K562 (cell line): ENCODE data around the gene BMF. TPM values are rescaled to one million over a fixed set of nuclear protein-coding genes. Genes with fewer than 3 reads are reported as not detected.

Experiments used
- BCL6 ChIP-seq: fragments of 250-450 bp; sonication (Bioruptor Pico); IDR thresholded peaks from 2 replicates; pipeline ENCODE4 v1.4.0; 2020
- CAMTA2 ChIP-seq: fragments of 250-450 bp; sonication (Bioruptor Pico); conservative IDR thresholded peaks from 2 replicates; pipeline ENCODE4 v1.5.1; 2022
- DDX20 ChIP-seq: fragments of 450-650 bp; IDR thresholded peaks from 2 replicates; pipeline ENCODE4 v1.6.1; 2016; ENCODE audit warnings: missing genetic modification characterization, low read depth, mild to moderate bottlenecking, missing compliant biosample characterization, moderate library complexity
- FIP1L1 ChIP-seq: fragments of 200-400 bp; formaldehyde crosslinking; IDR thresholded peaks from 2 replicates; pipeline ENCODE4 v1.6.1; 2018; ENCODE audit warnings: mild to moderate bottlenecking, low read depth, low read length; ENCODE audit not compliant: poor library complexity, severe bottlenecking
- MCM2 ChIP-seq: fragments of 450-650 bp; IDR thresholded peaks from 2 replicates; pipeline ENCODE4 v1.6.1; 2017; ENCODE audit warnings: low read depth, mild to moderate bottlenecking
- NBN ChIP-seq: fragments of 450-650 bp; IDR thresholded peaks from 2 replicates; pipeline ENCODE4 v1.6.1; 2016; ENCODE audit warnings: low read depth, mild to moderate bottlenecking
- NONO ChIP-seq, 2 experiments: fragments of 200-400 bp in 1 of 2; fragments of 450-650 bp in 1 of 2; formaldehyde crosslinking in 1 of 2; IDR thresholded peaks; 2 replicates each; pipeline ENCODE4 v1.6.1; 2017; ENCODE audit warnings: low read depth in 2 of 2, mild to moderate bottlenecking in 2 of 2, moderate library complexity in 2 of 2, low read length in 1 of 2
- PHF20 ChIP-seq: fragments of 450-650 bp; IDR thresholded peaks from 2 replicates; pipeline ENCODE4 v1.6.1; 2018; ENCODE audit not compliant: partially characterized antibody
- RAD51 ChIP-seq: fragments of 450-650 bp; IDR thresholded peaks from 2 replicates; pipeline ENCODE4 v1.7.1; 2016; ENCODE audit warnings: low read depth, mild to moderate bottlenecking, borderline replicate concordance
- SFPQ ChIP-seq: fragments of 200-400 bp; formaldehyde crosslinking; IDR thresholded peaks from 2 replicates; pipeline ENCODE4 v1.6.1; 2017; ENCODE audit warnings: mild to moderate bottlenecking, low read depth, low read length, moderate library complexity
- SIN3A ChIP-seq, 2 experiments: fragments of 150-350 bp in 1 of 2; IDR thresholded peaks; 2 replicates each; pipeline ENCODE4 v1.6.1; 2011 to 2016; ENCODE audit warnings: borderline replicate concordance in 2 of 2, low read depth in 2 of 2, low read length in 2 of 2, mild to moderate bottlenecking in 2 of 2, moderate library complexity in 2 of 2; ENCODE audit not compliant: control insufficient read depth in 1 of 2
- STAT5A ChIP-seq: IDR thresholded peaks from 2 replicates; pipeline ENCODE4 v1.6.1; 2012; ENCODE audit warnings: low read length, inconsistent platforms, borderline replicate concordance
- TAF1 ChIP-seq: IDR thresholded peaks from 2 replicates; pipeline ENCODE4 v1.6.1; 2011; ENCODE audit warnings: mild to moderate bottlenecking, low read length, moderate library complexity; ENCODE audit not compliant: insufficient read depth, control insufficient read depth, severe bottlenecking; ENCODE audit errors: extremely low read depth
- TOE1 ChIP-seq, 2 experiments: fragments of 450-650 bp in 1 of 2; sonication (generic) in 1 of 2; formaldehyde crosslinking in 1 of 2; IDR thresholded peaks; 2 replicates each; pipeline versions ENCODE4 v1.7.1 to v1.8.0; 2016 to 2022; ENCODE audit warnings: borderline replicate concordance in 2 of 2, mild to moderate bottlenecking in 2 of 2, antibody characterized with exemption in 1 of 2, inconsistent platforms in 1 of 2, low read depth in 1 of 2, missing genetic modification reagents in 1 of 2, moderate library complexity in 1 of 2
- TRIM25 ChIP-seq: fragments of 450-650 bp; IDR thresholded peaks from 2 replicates; pipeline ENCODE4 v1.7.0; 2016; ENCODE audit warnings: borderline replicate concordance
- XRCC4 ChIP-seq: IDR thresholded peaks from one replicate; pipeline ENCODE4 v1.6.1; 2011; ENCODE audit not compliant: insufficient read depth, insufficient read length; ENCODE audit errors: extremely low read depth
- ZNF274 ChIP-seq: IDR thresholded peaks from 2 replicates; pipeline ENCODE4 v1.6.1; 2011; ENCODE audit warnings: low read depth, mild to moderate bottlenecking, low read length, moderate library complexity, borderline replicate concordance
- ZNF561 ChIP-seq: fragments of 450-650 bp; formaldehyde crosslinking; conservative IDR thresholded peaks from 2 replicates; pipeline ENCODE4 v1.4.0; 2020; ENCODE audit warnings: mild to moderate bottlenecking, moderate library complexity
- ZNF830 ChIP-seq: fragments of 250-450 bp; sonication (Bioruptor Pico); IDR thresholded peaks from 2 replicates; pipeline ENCODE4 v1.5.0; 2021; ENCODE audit warnings: mild to moderate bottlenecking
- ZSCAN32 ChIP-seq: fragments of 450-650 bp; formaldehyde crosslinking; IDR thresholded peaks from 2 replicates; pipeline ENCODE4 v1.4.0; 2020; ENCODE audit warnings: mild to moderate bottlenecking, moderate library complexity
- polyA plus RNA-seq, 8 experiments: library from polyadenylated mRNA; depleted of rRNA in 4 of 8; stranded (reverse) in 5 of 8; unstranded in 3 of 8; fragments of >200 nt; fragmentation: Nextera tagmentation in 2 of 8; fragmentation: Illumina TruSeq in 1 of 8; extraction: Ambion mirVana in 2 of 8; extraction: Trizol in 1 of 8; gene quantifications; 2 replicates each; pipeline versions ENCODE4 v1.2.1 to v1.2.3, GENCODE V29; 2011 to 2014; ENCODE audit warnings: inconsistent platforms in 1 of 8, missing spikeins in 1 of 8
- total RNA-seq, 7 experiments: library from RNA; depleted of rRNA in 6 of 7; stranded (reverse); fragments of >200 nt in 6 of 7; fragmentation: Illumina TruSeq in 2 of 7; extraction: Trizol in 2 of 7; gene quantifications; 2 replicates each; pipeline versions ENCODE4 v1.2.1 to v1.2.3, GENCODE V29; 2011 to 2021; ENCODE audit warnings: low replicate concordance in 1 of 7

BMF gene
- total and polyA plus RNA-seq, 9 of the 15 experiments (the other 6 are each of a cell fraction or from before 2014, with no cell fraction given), result 0.25 to 0.91 (median 0.59) TPM; not detected in 2

GRCh38 chr15:40106203-40107161 lies 2.2 kb downstream of the BMF start (continued):
- TF ChIP-seq FIP1L1 (no peak), ZNF274 (no peak), ZNF561 (CRISPR knock-in tag) (no peak), PHF20 (no peak), NBN (0 out of 2 replicates have a peak, but pooled peaks have one; percentile 92), STAT5A (no peak), BCL6 (CRISPR knock-in tag) (no peak), CAMTA2 (CRISPR knock-in tag) (no peak), ZNF830 (CRISPR knock-in tag) (no peak), DDX20 (no peak), ZSCAN32 (CRISPR knock-in tag) (no peak), TAF1 (no peak), SFPQ (no peak), XRCC4 (no peak), MCM2 (no peak), TRIM25 (0 out of 2 replicates have a peak, but pooled peaks have one; percentile 11), RAD51 (no peak), NONO (IDR thresholded peaks at IDR 0.05; ENCODE audit: low read depth in 2 of 2, low read length in 1 of 2) (no peak), TOE1 (IDR thresholded peaks at IDR 0.05; ENCODE audit: borderline replicate concordance) (peak; percentile 68; the same call in 1 of the 2 replicates), TOE1 (CRISPR knock-in tag; IDR thresholded peaks at IDR 0.05; ENCODE audit: borderline replicate concordance, low read depth) (no peak), SIN3A (IDR thresholded peaks at IDR 0.05; ENCODE audit: borderline replicate concordance in 2 of 2, control insufficient read depth in 1 of 2, low read depth in 2 of 2, low read length in 2 of 2) (no peak)
